NCI-H226 (cell line): Measurements from ENCODE around the gene TMEM186.
A peak's percentile ranks its signal among the peaks of the same experiment; 100 is the strongest.
"Not testable (repeated sequence)": the region's sequence is repeated elsewhere in the genome, so short reads cannot be mapped to it uniquely, and the experiment has no call there.

Source experiments
- DNase-seq: peaks from one replicate; pipeline ENCODE4 v3.0.0-alpha.2; 2015

The TMEM186 gene

GRCh38 chr16:8812162-8812843 lies 14.9 kb upstream of the TMEM186 start:
- DNase-seq: no peak

DNA sequence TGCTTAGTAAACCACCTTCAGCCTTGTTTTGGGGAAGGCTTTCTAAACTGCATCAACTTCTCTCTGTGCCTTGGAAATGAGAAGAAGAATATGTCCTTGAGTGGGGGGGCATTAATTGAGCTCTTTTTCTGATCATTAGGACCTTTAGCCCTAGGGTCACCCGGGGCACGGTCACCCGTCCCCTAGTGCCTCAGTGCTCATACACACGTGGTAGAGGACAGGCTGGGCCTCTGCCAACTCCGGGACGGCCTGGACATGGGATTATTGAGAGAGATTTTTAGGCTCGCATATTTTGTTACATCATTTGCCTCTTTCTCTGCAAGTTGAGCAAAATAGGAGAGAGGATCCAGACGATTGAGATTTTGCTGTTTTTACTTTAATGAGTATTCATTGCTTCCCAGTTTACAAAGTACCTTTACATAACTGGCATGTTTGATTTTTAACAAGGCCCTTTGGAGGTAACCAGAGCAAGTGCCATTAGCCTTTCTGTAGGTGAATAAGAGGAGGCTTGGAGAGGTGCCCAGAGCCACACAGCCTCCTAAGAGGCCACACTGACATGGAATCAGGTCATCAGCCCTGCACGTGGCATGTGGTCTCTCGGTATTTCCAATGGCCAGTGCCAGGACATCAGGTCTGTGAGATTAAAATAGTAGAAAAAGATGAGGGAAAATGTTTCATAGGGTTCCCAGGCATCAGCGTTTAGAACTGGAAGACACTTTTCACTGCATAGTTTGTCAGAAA lies 11.3 kb upstream of the TMEM186 start:
- no peak for DNase-seq

DNA sequence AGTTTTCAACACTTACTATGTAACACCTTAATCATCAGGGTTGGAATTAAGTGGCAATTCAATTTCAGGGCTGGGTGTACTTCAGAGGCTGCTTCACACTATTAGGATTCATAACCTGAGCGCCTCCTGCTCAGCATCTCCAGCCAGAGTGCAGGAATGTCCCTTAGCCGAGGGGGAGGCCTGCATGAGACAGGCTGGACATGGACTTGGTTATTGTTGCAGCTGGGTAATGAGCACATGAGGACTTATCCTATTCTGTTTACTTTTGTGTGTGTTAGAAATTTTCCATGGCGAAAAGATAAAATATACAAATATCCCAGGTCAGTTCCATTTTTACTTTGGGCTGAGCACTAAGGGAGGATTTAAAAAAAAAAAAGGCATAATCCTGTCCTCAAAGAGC lies 10.6 kb upstream of the TMEM186 start:
- DNase-seq: no peak

DNA sequence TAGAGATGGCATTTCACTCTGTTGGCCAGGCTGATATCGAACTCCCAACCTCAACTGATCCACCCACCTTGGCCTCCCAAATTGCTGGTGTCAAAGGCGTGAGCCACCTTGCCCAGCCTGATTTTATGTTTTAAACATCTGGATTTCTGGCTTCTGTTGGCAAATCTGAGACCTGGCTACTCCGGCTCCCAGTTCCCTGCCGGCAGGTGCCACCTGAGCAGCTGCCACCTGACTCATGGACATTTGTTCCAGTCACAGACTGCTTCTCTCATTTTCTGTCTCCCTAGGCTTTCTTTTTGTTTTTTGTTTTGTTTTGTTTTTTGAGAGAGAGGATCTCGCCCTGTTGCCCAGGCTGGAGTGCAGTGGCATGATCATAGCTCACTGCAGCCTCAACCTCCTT lies 9.8 kb upstream of the TMEM186 start:
- no peak for DNase-seq

DNA sequence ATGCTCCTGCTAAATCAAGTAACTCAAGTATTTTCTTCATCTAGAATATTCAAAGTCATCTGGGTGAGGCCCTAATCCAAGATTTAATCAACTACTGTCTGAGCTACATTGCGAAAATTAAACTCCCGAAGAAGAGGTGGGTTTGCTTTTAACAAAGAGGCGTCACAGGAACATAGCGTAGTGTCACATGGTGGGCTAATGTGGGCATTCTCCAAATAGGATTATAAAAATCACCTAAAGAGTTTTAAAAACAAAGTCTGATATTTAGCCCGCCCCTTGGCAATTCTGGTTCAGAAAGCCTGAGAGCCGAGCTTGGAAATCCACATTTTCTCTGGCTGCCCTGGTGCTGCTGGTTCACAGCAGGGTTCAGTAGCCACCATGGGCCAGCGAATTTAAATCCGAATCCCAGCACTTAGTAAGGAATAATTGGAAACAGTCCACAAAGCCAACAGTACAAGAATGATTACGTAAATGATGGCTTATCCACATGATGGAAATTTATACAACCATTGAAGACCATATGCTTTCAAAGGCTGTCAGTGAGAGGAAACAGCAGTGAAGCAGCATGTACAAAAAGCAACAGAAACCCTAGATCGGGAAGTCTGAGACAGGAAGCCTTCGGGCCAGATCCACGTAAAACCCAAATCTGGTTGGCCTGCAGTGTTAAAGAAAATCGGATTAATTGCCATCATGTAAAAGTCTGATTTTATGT lies 9.0 kb upstream of the TMEM186 start:
- DNase-seq: no peak

- DNase-seq: no peak
These were observed 6.9 kb upstream of the TMEM186 start for GRCh38 chr16:8804313-8804712.

DNA sequence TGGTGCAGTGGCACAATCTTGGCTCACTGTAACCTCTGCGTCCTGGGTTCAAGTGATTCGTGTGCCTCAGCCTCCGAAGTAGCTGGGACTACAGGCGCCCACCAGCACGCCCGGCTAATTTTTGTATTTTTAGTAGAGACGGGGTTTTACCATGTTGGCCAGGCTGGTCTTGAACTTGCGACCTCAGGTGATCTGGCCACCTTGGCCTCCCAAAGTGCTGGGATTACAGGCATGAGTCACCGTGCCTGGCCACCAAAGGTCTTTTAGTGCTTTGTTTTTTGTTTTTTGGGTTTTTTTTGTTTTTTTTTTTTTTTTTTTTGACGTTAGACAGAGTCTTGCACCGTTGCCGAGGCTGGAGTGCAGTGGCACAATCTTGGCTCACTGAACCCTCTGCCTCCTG lies 6.3 kb upstream of the TMEM186 start:
- DNase-seq: not testable (repeated sequence)

DNA sequence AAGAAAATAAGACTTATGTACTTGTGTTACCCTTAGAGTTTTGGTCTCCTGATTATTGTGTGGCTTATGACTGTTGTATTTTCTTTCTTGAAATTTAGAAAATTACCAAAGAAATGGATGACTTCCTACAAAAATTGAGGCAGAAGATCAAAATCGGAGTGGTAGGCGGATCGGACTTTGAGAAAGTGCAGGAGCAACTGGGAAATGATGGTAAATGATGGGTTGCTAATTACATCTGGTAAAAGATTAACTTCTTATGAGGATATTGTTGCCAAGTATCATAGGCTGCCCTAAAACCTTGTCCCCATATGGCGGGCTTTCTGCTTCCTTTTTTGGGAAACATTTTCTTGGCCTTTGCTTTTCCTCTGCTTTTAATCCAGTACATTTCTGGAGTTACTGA lies 4.3 kb upstream of the TMEM186 start:
- no peak for DNase-seq

- DNase-seq: no peak
These were observed 1.2 kb upstream of the TMEM186 start for GRCh38 chr16:8798535-8799157.

DNA sequence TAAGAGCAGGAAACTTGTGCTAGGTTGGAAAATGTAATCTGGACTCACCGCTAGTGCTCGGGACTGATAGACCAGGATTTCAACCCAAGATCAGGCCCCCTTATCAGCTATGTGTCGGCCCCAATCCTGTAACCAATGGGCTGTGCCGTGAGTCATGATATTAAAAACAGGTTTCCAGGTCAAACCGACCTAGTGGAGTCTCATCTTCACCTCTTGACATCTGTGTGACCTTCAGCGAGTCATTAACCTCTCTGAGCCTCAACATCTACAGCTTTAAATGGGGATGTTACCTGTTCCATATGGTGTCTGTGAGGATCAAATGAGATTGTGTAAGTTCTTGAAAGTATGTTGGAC lies 712 bp upstream of the TMEM186 start:
- no peak for DNase-seq

DNA sequence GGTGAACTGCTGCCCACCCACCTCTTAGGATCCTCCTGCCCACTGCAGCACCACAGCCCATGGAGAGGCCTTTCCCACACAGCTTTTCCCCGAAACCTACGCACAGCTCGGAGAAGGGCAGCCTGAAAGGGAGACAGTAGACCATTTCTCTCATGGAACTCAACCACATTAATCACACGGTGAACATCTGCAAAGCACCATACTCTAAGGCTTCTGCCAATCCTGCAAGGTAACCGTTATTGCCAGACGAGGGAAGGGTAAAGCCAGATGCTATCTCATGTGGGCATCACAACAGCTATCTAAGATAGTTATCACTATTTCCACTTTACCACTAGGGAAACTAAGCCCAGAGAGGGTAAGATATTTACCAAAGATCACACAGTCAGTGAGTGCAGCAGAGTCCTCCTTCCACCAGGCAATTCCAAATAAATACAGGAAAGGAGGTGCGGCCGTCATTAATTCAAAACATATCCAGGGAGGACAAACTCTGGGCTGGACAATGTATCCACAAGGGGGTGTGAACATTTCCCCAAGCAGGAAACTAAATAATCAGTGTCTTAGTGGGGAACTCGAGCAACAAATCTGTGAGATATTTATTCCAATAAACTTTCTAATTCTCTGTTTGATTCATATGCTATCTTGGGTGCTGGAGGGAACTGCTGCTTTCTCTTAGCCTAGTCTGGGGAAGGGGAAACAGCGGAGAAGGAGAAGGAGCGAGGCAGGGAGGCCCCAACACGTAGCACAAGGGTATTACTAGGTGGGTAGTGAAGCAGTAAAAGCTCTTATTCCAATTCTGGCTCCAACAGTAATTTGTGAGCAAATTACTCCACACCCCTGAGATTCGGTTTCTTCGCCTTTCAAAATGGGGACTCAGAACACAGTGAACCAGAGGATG lies 723 bp downstream of the TMEM186 start:
- no peak for DNase-seq

- DNase-seq: no peak
These were observed 1.6 kb downstream of the TMEM186 start for GRCh38 chr16:8795818-8796217.

- peak; percentile 3 for DNase-seq
These were observed 2.3 kb downstream of the TMEM186 start for GRCh38 chr16:8795091-8795490.

GRCh38 chr16:8788578-8789172 lies 8.8 kb downstream of the TMEM186 start:
- no peak for DNase-seq

DNA sequence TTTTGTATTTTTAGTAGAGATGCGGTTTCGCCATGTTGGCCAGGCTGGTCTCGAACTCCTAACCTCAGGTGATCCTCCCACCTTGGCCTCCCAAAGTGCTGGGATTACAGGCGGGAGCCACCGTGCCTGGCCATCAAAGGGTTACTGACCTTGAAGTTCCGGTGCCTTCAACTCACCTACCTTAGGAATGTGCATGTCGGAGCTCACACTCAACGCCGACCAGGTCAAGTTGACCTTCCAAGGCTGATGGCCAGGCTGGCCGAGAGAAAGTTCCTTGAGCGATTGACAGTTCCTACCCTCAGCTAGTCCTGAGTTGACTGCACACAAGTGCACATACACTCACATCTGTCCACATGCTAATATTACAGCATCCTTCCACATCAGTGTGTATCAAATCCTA lies 11.1 kb downstream of the TMEM186 start:
- not testable (repeated sequence) for DNase-seq

DNA sequence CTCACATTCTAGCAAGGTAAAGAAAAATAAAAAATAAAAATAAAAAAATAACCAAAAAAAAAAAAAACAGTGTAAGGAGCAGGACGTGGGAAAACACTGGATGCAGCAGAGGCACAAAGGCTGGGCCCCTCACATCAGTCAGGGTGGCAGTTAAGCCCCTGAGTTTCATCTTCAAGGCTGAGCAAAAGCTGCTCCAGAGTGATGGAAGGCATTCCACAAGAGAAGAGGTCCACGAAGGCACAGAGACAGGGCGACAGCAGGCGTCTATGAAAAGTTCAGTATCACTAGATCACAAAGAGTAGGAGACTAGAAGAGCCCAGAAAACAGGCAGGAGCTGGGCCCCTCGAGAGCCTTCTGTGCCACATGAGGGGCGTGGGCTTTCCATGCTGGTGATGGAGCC lies 12.0 kb downstream of the TMEM186 start:
- no peak for DNase-seq

DNA sequence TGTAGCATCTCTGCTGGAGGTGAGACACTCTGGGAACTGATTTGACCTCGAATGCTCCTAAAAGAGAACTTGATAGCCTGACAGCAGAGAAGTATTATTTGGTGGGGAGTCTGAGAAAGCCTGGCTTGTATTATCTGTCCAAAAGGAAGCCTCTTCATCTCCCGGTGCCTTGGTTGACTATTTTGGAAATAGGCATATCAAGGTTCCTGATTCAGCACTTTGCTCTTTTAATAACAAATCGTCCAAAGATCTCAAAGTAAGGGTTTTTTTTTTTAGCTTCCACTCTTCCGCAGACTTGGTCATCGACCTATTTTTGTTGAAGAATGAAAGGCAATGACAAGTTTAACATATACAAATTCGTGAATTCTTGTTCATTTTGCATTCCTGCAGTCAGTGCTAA lies 14.8 kb downstream of the TMEM186 start:
- no peak for DNase-seq

DNA sequence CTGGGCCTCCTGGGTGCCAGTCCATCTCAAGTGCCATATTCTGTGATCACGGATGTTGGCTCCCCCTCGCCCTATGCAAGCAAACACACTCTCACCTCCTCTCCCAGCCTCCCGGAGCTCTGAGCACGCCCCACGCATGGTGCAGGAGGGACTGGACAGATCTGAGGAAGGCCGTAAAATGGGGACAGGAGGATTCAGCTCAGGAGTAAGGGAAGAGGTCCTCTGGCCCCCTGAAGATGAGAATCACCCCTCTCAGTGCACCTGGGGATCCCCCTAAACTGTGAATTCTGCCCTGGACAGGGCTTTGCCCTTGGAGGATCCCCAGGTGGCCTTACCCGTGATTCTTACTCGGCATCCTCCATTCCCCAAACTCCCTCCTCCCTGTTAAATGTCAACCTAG lies 15.6 kb downstream of the TMEM186 start:
- no peak for DNase-seq

DNA sequence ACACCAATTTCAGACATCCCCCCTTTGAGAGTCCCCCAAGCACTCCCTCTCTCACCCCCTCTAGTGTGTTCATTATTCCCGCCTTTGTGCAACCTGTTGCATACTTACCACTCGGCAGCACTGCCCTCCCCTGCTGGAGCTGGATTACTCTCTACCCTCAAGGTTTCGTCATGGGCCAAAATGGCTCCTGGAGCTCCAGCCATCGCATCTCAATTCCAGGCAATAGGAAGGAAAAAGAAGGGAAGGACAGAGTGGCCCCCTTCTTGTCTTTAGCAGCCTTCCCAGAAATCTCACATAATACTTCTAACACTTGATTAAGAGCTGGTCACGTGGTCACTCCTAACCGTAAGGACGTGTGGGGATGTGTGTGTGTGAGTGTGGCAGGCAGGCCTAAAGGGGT lies 20.2 kb downstream of the TMEM186 start:
- no peak for DNase-seq

DNA sequence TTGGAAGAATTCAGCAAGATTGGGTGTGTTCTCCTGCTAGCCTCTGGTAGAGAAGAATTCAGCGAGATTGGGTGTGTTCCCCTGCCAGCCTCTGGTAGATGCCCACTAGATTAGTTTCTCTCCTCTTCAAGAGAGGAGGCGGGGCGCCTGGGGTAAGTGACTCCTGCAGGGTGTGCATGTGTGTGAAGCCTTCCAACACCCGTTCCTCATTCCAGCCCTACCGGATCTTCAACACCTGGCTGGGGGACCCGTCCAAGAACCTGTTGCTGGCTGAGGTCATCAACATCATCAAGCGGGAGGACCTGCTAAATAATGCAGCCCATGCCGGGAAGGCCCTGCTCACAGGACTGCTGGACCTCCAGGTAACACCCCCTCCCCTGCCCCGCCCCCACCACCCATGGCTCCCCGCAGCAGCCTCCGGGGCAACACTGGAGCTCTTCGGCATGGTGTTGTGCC lies 21.3 kb downstream of the TMEM186 start:
- no peak for DNase-seq

DNA sequence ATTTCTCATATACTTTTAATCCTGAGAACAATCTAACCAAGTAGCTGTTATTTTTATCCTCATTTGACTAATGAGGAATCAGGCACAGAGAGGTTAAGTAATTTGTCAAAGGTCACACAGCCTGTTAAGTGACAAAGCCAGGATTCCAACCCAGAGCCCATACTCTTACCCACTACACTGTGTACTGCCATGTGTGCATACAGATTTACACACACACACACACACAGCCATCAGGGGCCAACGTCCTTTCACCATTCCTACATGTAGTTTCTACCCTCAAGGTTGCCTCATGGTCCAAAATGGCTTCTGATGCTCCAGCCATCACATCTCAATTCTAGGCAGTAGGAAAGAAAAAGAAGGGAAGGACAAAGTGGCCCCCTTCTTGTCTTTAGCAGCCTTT lies 22.1 kb downstream of the TMEM186 start:
- no peak for DNase-seq

DNA sequence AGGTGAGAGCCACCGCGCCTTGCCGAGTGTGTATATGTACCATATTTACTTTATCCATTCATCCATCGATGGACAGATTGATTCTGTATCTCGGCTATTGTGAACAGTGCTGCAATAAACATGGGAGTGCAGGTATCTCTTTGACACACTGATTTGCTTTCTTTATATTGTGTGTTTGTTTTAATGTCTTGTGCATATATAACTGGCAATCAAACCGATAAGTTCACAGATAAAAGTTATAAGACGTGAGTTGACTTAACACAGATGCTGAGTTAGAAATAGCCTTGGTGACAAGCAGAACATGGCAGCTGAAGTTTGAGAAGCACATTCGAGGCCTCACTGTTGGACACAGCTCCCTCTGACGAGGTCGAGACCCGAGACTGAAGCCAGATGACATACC lies 23.2 kb downstream of the TMEM186 start:
- DNase-seq: no peak
